Activated T-helper 9 cell treated with anti-CD3 and anti-CD28 coated beads, Interleukin-2, amount 50 U/mL, for 16 hours (primary cell): ENCODE data around the gene RARB.

Experiments used
- DNase-seq: peaks from one replicate; pipeline ENCODE4 v3.0.0-alpha.2; 2020; ENCODE audit warnings: low read depth

RARB gene

GRCh38 chr3:25427942-25428788, at the start of gene RARB:
Gene RARB, plus strand, starts transcription at chr3:25428263. Its CDS starts 469 bp downstream, at chr3:25428732.
- DNase-seq, result no peak

- no peak for DNase-seq
Measured at GRCh38 chr3:25378786-25379311, 49.2 kb upstream of the RARB start.

- no peak for DNase-seq
Measured at GRCh38 chr3:25380222-25380739, 47.8 kb upstream of the RARB start.

GRCh38 chr3:25381083-25381482, 47.0 kb upstream of the RARB start:
- no peak for DNase-seq

GRCh38 chr3:25384471-25384870, 43.6 kb upstream of the RARB start:
- DNase-seq, result no peak

- no peak for DNase-seq
Measured at GRCh38 chr3:25385807-25386460, 42.1 kb upstream of the RARB start.

- no peak for DNase-seq
Measured at GRCh38 chr3:25386686-25387255, 41.3 kb upstream of the RARB start.

- no peak for DNase-seq
Measured at GRCh38 chr3:25390605-25391004, 37.5 kb upstream of the RARB start.

GRCh38 chr3:25396251-25396650, 31.8 kb upstream of the RARB start:
- no peak for DNase-seq

- DNase-seq, result no peak
Measured at GRCh38 chr3:25396686-25397085, 31.4 kb upstream of the RARB start.

- no peak for DNase-seq
Measured at GRCh38 chr3:25397150-25397549, 30.9 kb upstream of the RARB start.

- DNase-seq, result no peak
Measured at GRCh38 chr3:25400587-25400986, 27.5 kb upstream of the RARB start.

GRCh38 chr3:25403968-25404367, 24.1 kb upstream of the RARB start:
- no peak for DNase-seq

- no peak for DNase-seq
Measured at GRCh38 chr3:25404569-25404968, 23.5 kb upstream of the RARB start.

GRCh38 chr3:25405335-25405734, 22.7 kb upstream of the RARB start:
- no peak for DNase-seq

- DNase-seq, result no peak
Measured at GRCh38 chr3:25410703-25411102, 17.4 kb upstream of the RARB start.

- DNase-seq, result no peak
Measured at GRCh38 chr3:25412269-25412668, 15.8 kb upstream of the RARB start.

- no peak for DNase-seq
Measured at GRCh38 chr3:25416176-25416575, 11.9 kb upstream of the RARB start.

- DNase-seq, result no peak
Measured at GRCh38 chr3:25418596-25418995, 9.5 kb upstream of the RARB start.

- DNase-seq, result no peak
Measured at GRCh38 chr3:25419251-25419650, 8.8 kb upstream of the RARB start.

GRCh38 chr3:25420147-25420546, 7.9 kb upstream of the RARB start:
- DNase-seq, result no peak

- DNase-seq, result no peak
Measured at GRCh38 chr3:25420885-25421284, 7.2 kb upstream of the RARB start.

- DNase-seq, result no peak
Measured at GRCh38 chr3:25421747-25422146, 6.3 kb upstream of the RARB start.
